ENCODE data around the gene FASTK. TPM values are rescaled to one million over a fixed set of nuclear protein-coding genes. Genes with fewer than 3 reads are reported as not detected.
A peak's percentile ranks its signal among the peaks of the same experiment; 100 is the strongest.
"Not testable (repeated sequence)": the region's sequence is repeated elsewhere in the genome, so short reads cannot be mapped to it uniquely, and the experiment has no call there.

Gene FASTK
- total RNA-seq, 1 donor from 2014 or later, result 92.3 TPM

DNA sequence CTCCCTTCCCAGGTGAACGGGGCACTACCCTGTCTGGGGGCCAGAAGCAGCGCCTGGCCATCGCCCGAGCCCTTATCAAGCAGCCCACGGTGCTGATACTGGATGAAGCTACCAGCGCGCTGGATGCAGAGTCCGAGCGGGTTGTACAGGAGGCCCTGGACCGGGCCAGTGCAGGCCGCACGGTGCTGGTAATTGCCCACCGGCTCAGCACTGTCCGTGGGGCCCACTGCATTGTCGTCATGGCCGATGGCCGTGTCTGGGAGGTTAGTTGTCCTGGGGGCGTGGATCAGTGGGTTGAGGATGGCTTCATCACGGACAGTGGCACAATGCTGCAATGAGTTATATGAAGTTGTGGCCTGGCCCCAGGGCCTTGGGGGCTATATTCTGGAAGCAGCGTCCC lies 36.6 kb downstream of the FASTK start:
- intact Hi-C loops (cut with micrococcal nuclease), result no loop called here
- H3K9me3 Mint-ChIP-seq, result no peaks in the 10 kb centered on the region
- H3K4me1 Mint-ChIP-seq, result peaks cover 11% of the 10 kb centered on the region
- peaks cover 6% of the 10 kb centered on the region for H3K36me3 Mint-ChIP-seq (ENCODE audit: low read depth)
- H3K27ac Mint-ChIP-seq, result no peak overlapping the region
- H3K27me3 Mint-ChIP-seq, result no peaks in the 10 kb centered on the region
- no peak for DNase-seq
- no peak overlapping the region for H3K4me3 Mint-ChIP-seq

DNA sequence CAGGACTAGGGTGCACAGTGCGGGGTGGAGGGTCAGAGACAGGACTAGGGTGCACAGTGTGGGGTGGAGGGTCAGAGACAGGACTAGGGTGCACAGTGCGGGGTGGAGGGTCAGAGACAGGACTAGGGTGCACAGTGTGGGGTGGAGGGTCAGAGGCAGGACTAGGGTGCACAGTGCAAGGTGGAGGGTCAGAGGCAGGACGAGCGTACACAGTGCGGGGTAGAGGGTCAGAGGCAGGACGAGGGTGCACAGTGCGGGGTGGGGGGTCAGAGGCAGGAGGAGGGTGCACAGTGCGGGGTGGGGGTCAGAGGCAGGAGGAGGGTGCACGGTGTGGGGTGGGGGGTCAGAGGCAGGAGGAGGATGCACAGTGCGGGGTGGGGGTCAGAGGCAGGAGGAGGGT lies 37.2 kb downstream of the FASTK start:
- H3K4me3 Mint-ChIP-seq; H3K27me3 Mint-ChIP-seq; DNase-seq; H3K36me3 Mint-ChIP-seq (ENCODE audit: low read depth); intact Hi-C loops (cut with micrococcal nuclease); H3K27ac Mint-ChIP-seq; H3K9me3 Mint-ChIP-seq: not testable (repeated sequence)
- peaks cover 16% of the 10 kb centered on the region for H3K4me1 Mint-ChIP-seq

DNA sequence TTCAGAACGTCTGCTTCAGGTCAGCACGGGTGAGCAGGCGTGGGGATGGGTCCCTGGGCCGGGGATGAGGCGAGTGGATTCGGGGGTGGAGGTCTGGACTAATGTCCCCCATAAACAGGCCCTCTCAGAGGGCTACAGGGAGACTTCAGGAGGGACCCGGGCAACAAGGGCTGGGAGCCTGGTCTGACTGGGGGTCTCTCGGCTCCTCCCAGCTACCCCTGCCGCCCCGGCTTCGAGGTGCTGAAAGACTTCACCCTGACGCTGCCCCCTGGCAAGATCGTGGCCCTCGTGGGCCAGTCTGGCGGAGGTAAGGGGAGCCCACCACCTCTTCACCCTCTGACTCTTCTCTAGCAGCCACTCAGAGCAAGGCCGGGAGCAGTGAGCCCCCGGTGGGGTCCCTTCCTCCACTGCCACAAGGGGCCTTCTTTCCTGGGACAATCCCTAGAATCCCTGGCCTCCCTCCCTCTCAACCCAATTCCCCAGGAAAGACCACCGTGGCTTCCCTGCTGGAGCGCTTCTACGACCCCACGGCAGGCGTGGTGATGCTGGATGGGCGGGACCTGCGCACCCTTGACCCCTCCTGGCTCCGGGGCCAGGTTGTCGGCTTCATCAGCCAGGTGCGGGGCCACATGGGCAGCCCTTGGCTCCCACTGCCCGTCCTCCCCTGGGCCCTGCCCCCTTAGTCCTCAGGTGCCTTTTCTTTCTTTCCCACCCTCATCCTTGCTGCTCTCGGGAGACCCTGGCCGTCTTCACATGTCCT lies 39.8 kb downstream of the FASTK start:
- no peaks in the 10 kb centered on the region for H3K9me3 Mint-ChIP-seq
- no peak overlapping the region for H3K4me3 Mint-ChIP-seq
- H3K4me1 Mint-ChIP-seq, result peaks cover 17% of the 10 kb centered on the region
- intact Hi-C loops (cut with micrococcal nuclease), result no loop called here
- H3K27ac Mint-ChIP-seq, result no peak overlapping the region
- DNase-seq, result no peak
- peaks cover 7% of the 10 kb centered on the region for H3K36me3 Mint-ChIP-seq (ENCODE audit: low read depth)
- H3K27me3 Mint-ChIP-seq, result no peaks in the 10 kb centered on the region

DNA sequence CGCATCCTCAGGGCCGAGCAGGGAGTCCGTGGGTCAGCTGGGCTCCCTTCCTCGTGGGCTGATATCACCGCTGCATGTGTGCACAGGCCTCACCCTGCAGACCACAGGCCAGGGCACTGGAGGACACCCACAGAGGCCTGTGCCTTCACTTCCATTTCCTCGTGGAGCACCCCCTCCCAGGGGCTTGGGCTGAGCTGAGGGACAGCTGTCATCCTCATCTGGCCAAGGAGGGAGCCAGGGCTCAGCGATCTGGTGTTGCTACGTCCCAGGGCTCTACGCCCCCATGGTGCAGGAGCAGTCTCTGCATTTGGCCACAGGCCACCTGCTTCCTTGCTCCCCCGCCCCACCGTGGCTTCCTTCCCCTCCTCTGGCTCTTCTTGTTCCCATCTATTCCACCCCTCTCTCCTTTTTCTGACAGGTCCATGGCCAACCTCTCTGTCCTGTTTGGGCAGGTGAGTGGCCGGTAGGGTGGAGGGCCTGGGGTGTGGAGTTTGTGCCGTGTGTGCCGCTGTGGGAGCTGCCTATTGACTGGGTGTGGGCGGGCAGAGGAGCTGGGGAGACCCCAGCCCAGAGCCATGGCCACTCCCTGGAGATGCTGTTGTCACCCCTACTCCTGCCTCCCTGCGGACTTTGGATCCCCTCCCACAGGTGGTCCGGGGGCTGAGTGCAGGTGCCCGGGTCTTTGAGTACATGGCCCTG lies 40.6 kb downstream of the FASTK start:
- no peaks in the 10 kb centered on the region for H3K27me3 Mint-ChIP-seq
- H3K9me3 Mint-ChIP-seq, result no peaks in the 10 kb centered on the region
- intact Hi-C loops (cut with micrococcal nuclease), result loop anchor here (1.0 kb wide), 1 partner anchor 18 kb away; no protein-coding TSS in a partner anchor
- H3K4me1 Mint-ChIP-seq, result peaks cover 17% of the 10 kb centered on the region
- no peak for DNase-seq
- H3K27ac Mint-ChIP-seq, result peak overlapping the region; percentile 92
- H3K4me3 Mint-ChIP-seq, result no peak overlapping the region
- H3K36me3 Mint-ChIP-seq (ENCODE audit: low read depth), result peaks cover 10% of the 10 kb centered on the region

DNA sequence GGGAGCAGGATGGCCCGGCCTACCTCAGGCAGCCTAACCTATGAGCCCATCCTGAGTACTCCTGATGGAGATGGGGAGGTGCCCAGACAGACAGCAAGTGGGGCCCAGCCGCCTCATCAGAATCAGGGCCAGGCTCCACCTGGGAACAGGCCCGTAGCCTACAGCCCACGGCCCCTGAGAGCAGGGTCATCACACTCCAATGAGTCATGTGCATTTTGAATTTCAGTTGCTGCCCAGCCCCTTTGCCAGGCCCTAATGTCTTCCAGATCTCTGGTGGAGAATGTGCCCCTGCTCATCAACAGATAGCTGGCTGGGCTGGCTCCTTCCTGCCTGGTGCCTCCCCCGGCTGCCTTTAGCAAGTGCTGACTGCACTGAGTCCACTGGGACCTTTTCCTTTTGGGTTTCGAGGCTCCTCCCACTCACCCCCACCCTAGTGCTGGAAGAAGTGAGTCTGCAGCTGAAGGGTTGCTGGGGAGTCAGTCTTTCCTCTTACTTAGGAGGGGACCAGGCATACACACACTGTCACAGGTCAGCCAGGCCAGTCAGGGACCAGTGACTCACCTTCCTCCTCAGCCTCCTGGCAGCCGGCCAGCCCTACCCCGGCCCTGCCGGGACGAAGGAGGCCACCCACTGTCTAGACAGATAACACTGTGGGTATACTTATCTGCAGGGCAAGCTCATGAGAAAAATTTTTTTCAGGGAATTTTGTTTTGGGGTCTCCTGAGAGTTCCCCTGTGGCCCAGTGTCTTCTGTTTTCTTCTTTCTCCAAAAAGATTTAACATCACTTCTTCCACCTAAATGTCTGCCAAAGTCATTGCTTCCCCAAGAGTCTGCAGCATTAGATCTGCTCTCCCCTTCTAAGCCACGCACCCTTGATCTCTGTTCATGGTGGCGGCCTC lies 41.4 kb downstream of the FASTK start:
- DNase-seq, result peak; percentile 76
- H3K4me3 Mint-ChIP-seq, result peak overlapping the region; percentile 56
- intact Hi-C loops (cut with micrococcal nuclease), result loop anchor here (1.0 kb wide), 1 partner anchor 19 kb away; no protein-coding TSS in a partner anchor

DNA sequence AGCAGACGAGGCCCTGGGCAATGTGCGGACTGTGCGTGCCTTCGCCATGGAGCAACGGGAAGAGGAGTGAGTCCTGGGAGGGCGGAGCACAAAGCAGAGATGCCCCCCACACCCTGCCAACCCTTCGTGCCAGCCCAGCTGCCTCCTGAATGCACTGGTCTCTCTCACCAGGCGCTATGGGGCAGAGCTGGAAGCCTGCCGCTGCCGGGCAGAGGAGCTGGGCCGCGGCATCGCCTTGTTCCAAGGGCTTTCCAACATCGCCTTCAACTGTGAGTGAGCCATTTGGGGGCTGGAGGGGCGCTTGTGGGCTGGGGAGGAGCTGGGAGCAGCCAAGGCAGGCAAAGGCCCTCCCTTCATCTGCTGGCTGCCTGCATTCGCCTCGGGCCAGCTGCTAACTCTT lies 44.7 kb downstream of the FASTK start:
- H3K36me3 Mint-ChIP-seq (ENCODE audit: low read depth), result peaks cover 10% of the 10 kb centered on the region

More for the DNA sequence above, 41.4 kb downstream of the FASTK start:
- Mint-ChIP-seq H3K36me3 (ENCODE audit: low read depth) (peaks cover 10% of the 10 kb centered on the region), H3K9me3 (no peaks in the 10 kb centered on the region), H3K4me1 (peaks cover 17% of the 10 kb centered on the region), H3K27me3 (no peaks in the 10 kb centered on the region), H3K27ac (peak overlapping the region; percentile 92)

DNA sequence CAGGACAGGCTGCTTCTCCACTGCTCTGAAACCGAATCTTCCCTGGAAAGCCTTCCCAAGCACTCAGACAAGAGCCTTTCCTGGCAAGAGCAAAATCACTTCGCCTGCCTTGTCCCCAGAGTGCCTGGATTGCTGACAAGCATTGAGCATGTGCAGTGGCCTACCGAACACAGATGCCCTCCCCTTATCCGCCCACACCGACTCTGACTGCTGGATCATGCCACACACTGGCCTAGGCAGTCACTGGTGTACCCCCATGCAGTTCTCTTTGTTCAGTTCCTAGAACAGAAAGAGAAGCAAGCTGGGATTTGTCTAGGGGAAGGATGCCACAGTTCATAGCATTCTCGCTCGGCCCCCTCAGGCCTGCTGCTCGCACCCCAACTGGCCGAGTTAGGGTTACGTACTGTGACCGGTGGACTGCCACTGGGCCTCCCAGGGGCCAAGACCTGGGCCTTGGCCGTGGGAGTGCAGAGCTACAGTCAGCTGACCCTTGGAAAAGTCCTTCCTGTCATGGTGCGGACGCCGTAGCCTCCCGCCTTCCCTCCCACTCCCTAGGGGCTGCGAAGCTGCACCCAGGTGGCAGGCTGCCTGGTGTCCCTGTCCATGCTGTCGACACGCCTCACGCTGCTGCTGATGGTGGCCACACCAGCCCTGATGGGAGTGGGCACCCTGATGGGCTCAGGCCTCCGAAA lies 45.4 kb downstream of the FASTK start:
- no peak overlapping the region for H3K4me3 Mint-ChIP-seq
- no peaks in the 10 kb centered on the region for H3K9me3 Mint-ChIP-seq
- H3K27ac Mint-ChIP-seq, result no peak overlapping the region
- intact Hi-C loops (cut with micrococcal nuclease), result no loop called here
- no peaks in the 10 kb centered on the region for H3K27me3 Mint-ChIP-seq
- H3K36me3 Mint-ChIP-seq (ENCODE audit: low read depth), result peaks cover 10% of the 10 kb centered on the region
- peaks cover 20% of the 10 kb centered on the region for H3K4me1 Mint-ChIP-seq
- no peak for DNase-seq

More for the DNA sequence above, 44.7 kb downstream of the FASTK start:
- Mint-ChIP-seq H3K4me3 (no peak overlapping the region), H3K27ac (no peak overlapping the region), H3K27me3 (no peaks in the 10 kb centered on the region), H3K9me3 (no peaks in the 10 kb centered on the region), H3K4me1 (peaks cover 20% of the 10 kb centered on the region)
- intact Hi-C loops (cut with micrococcal nuclease), result no loop called here
- no peak for DNase-seq

DNA sequence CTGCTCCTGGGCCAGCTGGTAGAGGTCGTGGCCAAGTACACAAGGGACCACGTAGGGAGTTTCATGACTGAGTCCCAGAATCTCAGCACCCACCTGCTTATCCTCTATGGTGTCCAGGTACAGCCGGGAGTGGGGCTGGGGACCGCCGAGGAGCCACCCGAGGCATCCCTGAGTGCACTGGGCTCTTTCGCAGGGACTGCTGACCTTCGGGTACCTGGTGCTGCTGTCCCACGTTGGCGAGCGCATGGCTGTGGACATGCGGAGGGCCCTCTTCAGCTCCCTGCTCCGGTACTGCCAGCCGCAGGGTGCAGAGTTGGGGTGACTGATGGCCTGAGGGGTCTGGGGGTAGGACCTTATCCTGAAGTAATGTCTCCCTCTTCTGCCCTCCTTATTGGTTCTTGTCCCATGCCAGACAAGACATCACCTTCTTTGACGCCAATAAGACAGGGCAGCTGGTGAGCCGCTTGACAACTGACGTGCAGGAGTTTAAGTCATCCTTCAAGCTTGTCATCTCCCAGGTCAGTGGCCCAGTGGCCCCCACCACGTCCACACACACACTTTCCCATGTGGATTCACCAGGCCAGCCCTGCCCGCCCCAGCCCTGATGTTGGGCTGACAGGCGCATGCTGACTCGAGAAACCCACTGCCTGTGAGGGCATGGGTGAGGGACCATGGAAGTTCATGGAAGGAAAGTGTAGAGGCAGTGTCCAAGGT lies 46.1 kb downstream of the FASTK start:
- Mint-ChIP-seq H3K27ac (no peak overlapping the region), H3K36me3 (ENCODE audit: low read depth) (peaks cover 13% of the 10 kb centered on the region), H3K4me3 (no peak overlapping the region), H3K27me3 (no peaks in the 10 kb centered on the region), H3K4me1 (peaks cover 17% of the 10 kb centered on the region), H3K9me3 (no peaks in the 10 kb centered on the region)
- no peak for DNase-seq
- intact Hi-C loops (cut with micrococcal nuclease), result no loop called here

DNA sequence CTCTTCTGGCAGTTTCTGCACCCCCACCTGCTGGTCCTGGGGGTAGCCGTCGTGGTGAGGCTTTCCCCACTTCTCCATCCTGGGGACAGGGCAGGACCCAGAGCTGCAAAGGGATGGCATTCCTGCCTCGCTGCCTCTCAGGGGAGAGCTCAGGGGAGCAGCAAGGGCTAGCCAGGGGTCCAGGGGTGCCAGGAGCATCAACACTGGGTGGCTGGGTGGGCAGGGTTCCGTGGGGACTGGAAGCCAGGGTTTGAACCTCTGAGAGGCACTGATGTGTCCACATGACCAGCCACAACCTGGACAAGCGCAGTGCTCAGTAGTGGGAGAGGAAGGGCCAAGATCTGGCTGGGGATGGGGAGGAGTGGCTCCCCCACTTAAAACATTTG lies 46.8 kb downstream of the FASTK start:
- peaks cover 15% of the 10 kb centered on the region for H3K4me1 Mint-ChIP-seq
- H3K9me3 Mint-ChIP-seq, result no peaks in the 10 kb centered on the region
- H3K27ac Mint-ChIP-seq, result no peak overlapping the region
- no peak overlapping the region for H3K4me3 Mint-ChIP-seq
- H3K36me3 Mint-ChIP-seq (ENCODE audit: low read depth), result peaks cover 10% of the 10 kb centered on the region
- intact Hi-C loops (cut with micrococcal nuclease), result no loop called here
- H3K27me3 Mint-ChIP-seq, result no peaks in the 10 kb centered on the region
- DNase-seq, result no peak

DNA sequence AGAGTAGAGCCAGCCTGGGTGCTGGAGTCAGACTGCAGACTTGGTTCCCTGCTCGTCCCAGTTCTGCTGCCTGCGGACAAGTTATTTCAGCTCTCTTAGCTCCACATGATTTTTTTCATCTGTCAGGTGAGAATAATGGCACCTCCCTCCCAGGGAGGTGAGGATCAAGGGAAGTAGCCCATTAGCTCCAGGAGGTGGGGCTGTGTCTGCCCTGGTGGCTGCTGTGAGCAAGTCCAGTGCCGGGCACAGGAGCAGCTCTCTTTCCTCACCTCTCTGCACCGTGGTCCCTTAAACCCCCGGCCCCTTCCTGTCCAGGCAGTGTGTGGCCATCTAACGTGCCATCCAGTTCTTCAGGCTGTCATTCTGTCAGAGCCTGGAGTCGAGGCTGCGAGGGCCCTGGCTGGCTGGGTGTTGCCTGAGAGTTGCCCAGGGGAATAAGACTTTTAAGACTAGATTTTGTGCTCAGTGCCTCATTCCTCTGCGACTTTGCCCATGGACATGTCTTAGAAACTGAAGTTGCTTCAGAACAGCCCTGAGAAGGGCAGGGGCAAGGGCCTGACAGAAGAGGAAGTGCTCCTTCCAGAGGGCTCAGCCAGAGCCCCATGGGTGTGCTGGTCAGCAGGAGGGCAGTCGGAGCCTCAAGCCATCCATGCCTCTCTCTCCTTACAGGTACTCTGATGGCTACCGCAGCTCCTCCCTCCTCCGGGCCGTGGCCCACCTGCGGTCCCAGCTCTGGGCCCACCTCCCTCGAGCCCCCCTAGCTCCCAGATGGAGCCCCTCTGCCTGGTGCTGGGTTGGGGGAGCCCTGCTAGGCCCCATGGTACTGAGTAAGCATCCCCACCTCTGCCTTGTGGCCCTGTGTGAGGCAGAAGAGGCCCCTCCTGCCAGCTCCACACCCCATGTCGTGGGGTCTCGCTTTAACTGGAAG lies 47.4 kb downstream of the FASTK start:
- H3K27ac Mint-ChIP-seq, result no peak overlapping the region
- peaks cover 13% of the 10 kb centered on the region for H3K36me3 Mint-ChIP-seq (ENCODE audit: low read depth)
- H3K4me1 Mint-ChIP-seq, result peaks cover 12% of the 10 kb centered on the region
- no peaks in the 10 kb centered on the region for H3K27me3 Mint-ChIP-seq
- DNase-seq, result no peak
- no peaks in the 10 kb centered on the region for H3K9me3 Mint-ChIP-seq
- no peak overlapping the region for H3K4me3 Mint-ChIP-seq
- intact Hi-C loops (cut with micrococcal nuclease), result no loop called here

DNA sequence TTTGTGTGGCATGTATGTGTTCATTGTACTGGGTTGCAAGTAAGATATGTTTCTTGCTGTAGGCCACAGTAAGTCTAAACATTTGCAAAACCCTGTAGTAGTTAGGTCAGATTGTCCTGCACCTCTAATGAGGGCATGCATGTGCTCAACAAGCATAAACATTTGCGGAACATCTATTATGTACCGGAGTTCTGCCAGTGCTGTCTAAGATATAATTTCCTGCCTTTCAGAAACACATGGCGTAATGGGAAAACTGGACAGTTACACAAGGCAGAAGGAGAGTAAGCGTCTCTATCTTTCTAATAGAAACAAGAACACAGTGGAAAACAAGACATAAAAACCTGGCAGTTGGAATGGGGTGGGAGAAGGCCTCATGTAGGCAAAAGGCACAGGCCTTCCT lies 49.6 kb downstream of the FASTK start:
- Mint-ChIP-seq H3K4me1 (peaks cover 24% of the 10 kb centered on the region), H3K9me3 (no peaks in the 10 kb centered on the region), H3K36me3 (ENCODE audit: low read depth) (peaks cover 8% of the 10 kb centered on the region), H3K27me3 (no peaks in the 10 kb centered on the region), H3K4me3 (no peak overlapping the region), H3K27ac (no peak overlapping the region)
- DNase-seq, result no peak
- intact Hi-C loops (cut with micrococcal nuclease), result no loop called here

DNA sequence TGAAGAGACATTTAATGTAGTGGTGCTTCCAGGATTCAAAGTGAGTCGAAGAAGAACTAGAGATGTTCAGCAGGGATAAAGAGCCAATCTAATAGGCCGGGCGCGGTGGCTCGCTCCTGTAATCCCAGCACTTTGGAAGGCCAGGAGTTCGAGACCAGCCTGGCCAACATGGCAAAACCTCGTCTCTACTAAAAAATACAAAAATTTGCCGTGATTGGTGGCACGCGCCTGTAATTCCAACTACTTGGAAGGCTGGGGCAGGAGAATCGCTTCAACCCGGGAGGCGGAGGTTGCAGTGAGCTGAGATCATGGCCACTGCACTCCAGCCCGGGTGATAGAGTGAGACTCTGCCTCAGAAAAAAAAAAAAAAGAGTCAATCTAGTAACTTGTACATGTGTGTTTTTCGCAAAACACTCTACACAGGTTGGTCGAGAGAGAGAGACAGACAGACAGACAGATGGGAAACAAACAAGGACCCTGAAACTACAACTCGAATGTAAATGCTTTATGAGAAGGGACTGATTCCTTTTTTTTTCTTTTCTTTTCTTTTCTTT lies 51.6 kb downstream of the FASTK start:
- Mint-ChIP-seq H3K36me3 (ENCODE audit: low read depth) (peaks cover 5% of the 10 kb centered on the region), H3K9me3 (no peaks in the 10 kb centered on the region), H3K4me1 (peaks cover 24% of the 10 kb centered on the region), H3K4me3 (peak overlapping the region; percentile 97), H3K27ac (peak overlapping the region; percentile 97), H3K27me3 (peaks cover 2% of the 10 kb centered on the region)
- no peak for DNase-seq
- intact Hi-C loops (cut with micrococcal nuclease), result loop anchor here (1.0 to 2.0 kb wide), 6 partner anchors 16 to 322 kb away; partner anchors contain the start of genes CHPF2 and TMUB1

Measured in activated CD4-positive, alpha-beta T cell treated with anti-CD3 and anti-CD28 coated beads, Interleukin-2, amount 10 ng/mL, durations not matched to agents 24 days and 14 days (primary cell).